Breast epithelium (tissue), 4 donors: ENCODE results near the gene PLCG1. TPM values are rescaled to one million over a fixed set of nuclear protein-coding genes. Genes with fewer than 3 reads are reported as not detected.
A peak's percentile ranks its signal among the peaks of the same experiment; 100 is the strongest.

Experiments used
- DNase-seq, 2 donors: peaks; one replicate each; pipeline ENCODE4 v3.0.0-alpha.2; 2019; ENCODE audit warnings: low spot score in 2 of 2
- H3K27ac ChIP-seq, 2 donors: fragments of 200-600 bp; sonication (generic) in 1 of 2; one replicate each; pipeline ENCODE4 v1.5.1; 2016 to 2019; ENCODE audit warnings: mild to moderate bottlenecking in 1 of 2
- H3K27me3 ChIP-seq, 2 donors: fragments of 200-600 bp; sonication (generic) in 1 of 2; one replicate each; pipeline versions ENCODE4 v1.5.1 to v1.6.0; 2017 to 2019; ENCODE audit warnings: control low read depth in 1 of 2, mild to moderate bottlenecking in 1 of 2
- H3K36me3 ChIP-seq: fragments of 200-600 bp; one replicate; pipeline ENCODE4 v1.5.1; 2019
- H3K4me1 ChIP-seq, 2 donors: fragments of 200-600 bp; sonication (generic); one replicate each; pipeline ENCODE4 v1.5.1; 2016 to 2019; ENCODE audit warnings: control low read depth in 1 of 2
- H3K4me3 ChIP-seq, 3 donors: fragments of 200-600 bp; sonication (generic); 1 replicate in 2 of 3; 2 replicates in 1 of 3; pipeline ENCODE4 v1.5.1; 2016 to 2019; ENCODE audit warnings: mild to moderate bottlenecking in 3 of 3, moderate library complexity in 2 of 3
- H3K9me3 ChIP-seq, 2 donors: fragments of 200-600 bp; sonication (generic) in 1 of 2; one replicate each; pipeline ENCODE4 v1.5.1; 2016 to 2019; ENCODE audit warnings: control low read depth in 1 of 2
- POLR2A ChIP-seq: fragments of 450-650 bp; IDR thresholded peaks from one replicate; pipeline ENCODE4 v1.6.1; 2016; ENCODE audit warnings: antibody characterized with exemption, mild to moderate bottlenecking, moderate library complexity
- POLR2AphosphoS5 ChIP-seq, 3 donors: sonication (generic); formaldehyde crosslinking; IDR thresholded peaks; one replicate each; pipeline ENCODE4 v1.6.1; 2017; ENCODE audit warnings: antibody characterized with exemption in 3 of 3
- intact Hi-C: fragments of 100-400 bp; cut with DNase I; formaldehyde crosslinking; loops from one replicate; pipeline ENCODE4 v1.15.1; 2023; ENCODE audit warnings: low total_unique reads
- total RNA-seq, 3 donors: library from RNA; depleted of rRNA; stranded (reverse); fragments of >200 nt; gene quantifications; one replicate each; pipeline ENCODE4 v1.1.0, GENCODE V29; 2016
- TF ChIP-seq, protein P1 (sequence below), 3 donors: fragments of 450-650 bp; IDR thresholded peaks; one replicate each; pipeline ENCODE4 v1.5.1; 2016 to 2017; ENCODE audit warnings: antibody characterized with exemption in 3 of 3, mild to moderate bottlenecking in 3 of 3, moderate library complexity in 3 of 3

PLCG1 gene
- total RNA-seq, 3 donors from 2014 or later, result 88.5 to 132 (median 92.3) TPM

DNA sequence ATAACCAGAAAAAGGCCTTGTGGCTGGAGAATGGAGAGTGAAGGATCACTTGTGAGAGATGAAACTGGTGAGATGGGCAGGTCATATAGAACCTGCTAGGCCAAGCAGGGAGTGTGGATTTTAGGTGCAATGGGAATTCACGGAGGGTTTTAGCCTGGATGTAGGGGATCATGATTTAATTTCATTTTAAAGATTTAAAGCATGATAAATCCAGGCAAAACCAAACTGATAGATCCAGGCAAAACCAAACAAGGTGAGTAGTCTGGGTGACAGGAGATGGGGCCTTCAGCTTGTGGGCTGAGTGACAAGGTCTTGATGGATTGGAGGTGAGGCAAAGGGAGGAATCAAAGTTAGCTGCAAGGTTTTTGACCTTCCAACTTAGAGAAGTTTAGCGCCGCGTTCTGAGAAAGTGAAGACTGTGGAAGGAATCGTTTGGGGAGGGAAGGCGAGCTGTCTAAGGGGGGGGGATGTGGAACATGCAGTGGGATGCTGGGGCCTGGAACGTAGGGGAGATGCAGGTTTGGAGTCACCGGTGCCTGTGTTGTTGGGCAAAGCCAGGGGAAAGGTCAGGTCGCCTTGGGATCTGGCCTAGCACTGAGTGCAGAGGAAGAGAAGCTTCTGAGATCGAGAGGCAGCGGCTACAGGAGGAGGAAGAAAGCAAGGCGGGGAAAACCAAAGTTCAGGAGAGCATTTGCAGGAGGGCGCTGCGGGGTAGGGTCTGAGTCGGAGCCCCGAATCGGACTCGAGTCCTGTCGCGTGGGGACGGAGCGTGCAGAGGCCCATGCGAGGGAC lies 1.3 kb upstream of the PLCG1 start:
- Histone ChIP-seq H3K9me3 (no peaks in the 10 kb centered on the region), H3K4me1 (peaks cover 12 to 14% of the 10 kb centered on the region in 2 donors), H3K27ac (peak overlapping the region; percentile 94 to 98), H3K27me3 (no peaks in the 10 kb centered on the region), H3K36me3 (no peaks in the 10 kb centered on the region), H3K4me3 (peak overlapping the region; percentile 80 to 91 (median 86))
- DNase-seq, result no peak
- no peak for TF ChIP-seq POLR2A
- intact Hi-C loops, result no loop called here

DNA sequence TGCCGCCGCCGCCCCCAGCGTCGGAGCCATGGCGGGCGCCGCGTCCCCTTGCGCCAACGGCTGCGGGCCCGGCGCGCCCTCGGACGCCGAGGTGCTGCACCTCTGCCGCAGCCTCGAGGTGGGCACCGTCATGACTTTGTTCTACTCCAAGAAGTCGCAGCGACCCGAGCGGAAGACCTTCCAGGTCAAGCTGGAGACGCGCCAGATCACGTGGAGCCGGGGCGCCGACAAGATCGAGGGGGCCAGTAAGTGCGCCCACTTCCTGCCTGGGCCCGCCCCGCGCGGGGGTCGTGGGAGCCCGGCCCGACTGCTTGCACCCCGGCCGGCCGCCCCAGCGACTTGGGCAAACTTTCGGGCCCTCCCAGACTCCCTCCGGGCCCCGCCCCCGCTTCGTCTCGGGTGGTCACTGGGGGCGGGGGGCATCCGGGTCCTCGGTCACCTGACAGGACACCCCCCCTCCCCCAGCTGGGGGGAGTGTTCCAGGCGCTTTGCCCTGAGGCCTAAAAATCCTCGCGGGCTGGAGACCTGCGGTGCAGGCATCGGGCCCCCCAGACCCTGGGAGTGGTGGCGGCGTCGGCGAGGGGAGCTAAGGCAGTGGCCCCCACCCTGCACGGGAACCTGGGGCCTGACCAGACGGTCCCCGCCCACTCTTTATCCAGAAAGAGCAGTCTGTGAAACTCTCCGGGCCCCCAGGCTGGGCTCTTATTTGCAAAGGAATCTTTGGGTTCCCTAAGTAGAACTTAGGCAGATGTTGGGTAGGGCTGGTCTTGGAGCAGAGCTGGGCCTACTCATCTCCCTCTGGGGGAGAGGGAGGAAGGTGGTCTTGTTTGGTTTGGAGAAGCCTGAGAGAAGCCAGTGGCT lies 501 bp downstream of the PLCG1 start:
- no peaks in the 10 kb centered on the region for H3K27me3 ChIP-seq
- intact Hi-C loops, result no loop called here
- peak; percentile 55 to 65 for DNase-seq
- H3K36me3 ChIP-seq, result no peaks in the 10 kb centered on the region
- H3K9me3 ChIP-seq, result no peaks in the 10 kb centered on the region
- peak overlapping the region; percentile 80 to 91 (median 86) for H3K4me3 ChIP-seq
- H3K4me1 ChIP-seq, result peaks cover 15 to 20% of the 10 kb centered on the region in 2 donors
- peak overlapping the region; percentile 94 to 98 for H3K27ac ChIP-seq
- TF ChIP-seq, protein P1, sequence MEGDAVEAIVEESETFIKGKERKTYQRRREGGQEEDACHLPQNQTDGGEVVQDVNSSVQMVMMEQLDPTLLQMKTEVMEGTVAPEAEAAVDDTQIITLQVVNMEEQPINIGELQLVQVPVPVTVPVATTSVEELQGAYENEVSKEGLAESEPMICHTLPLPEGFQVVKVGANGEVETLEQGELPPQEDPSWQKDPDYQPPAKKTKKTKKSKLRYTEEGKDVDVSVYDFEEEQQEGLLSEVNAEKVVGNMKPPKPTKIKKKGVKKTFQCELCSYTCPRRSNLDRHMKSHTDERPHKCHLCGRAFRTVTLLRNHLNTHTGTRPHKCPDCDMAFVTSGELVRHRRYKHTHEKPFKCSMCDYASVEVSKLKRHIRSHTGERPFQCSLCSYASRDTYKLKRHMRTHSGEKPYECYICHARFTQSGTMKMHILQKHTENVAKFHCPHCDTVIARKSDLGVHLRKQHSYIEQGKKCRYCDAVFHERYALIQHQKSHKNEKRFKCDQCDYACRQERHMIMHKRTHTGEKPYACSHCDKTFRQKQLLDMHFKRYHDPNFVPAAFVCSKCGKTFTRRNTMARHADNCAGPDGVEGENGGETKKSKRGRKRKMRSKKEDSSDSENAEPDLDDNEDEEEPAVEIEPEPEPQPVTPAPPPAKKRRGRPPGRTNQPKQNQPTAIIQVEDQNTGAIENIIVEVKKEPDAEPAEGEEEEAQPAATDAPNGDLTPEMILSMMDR (IDR thresholded peaks at IDR 0.05), result no peak
- TF ChIP-seq POLR2AphosphoS5 (IDR thresholded peaks at IDR 0.05), result peak in 2 of 3 donors; percentile 54 to 63

DNA sequence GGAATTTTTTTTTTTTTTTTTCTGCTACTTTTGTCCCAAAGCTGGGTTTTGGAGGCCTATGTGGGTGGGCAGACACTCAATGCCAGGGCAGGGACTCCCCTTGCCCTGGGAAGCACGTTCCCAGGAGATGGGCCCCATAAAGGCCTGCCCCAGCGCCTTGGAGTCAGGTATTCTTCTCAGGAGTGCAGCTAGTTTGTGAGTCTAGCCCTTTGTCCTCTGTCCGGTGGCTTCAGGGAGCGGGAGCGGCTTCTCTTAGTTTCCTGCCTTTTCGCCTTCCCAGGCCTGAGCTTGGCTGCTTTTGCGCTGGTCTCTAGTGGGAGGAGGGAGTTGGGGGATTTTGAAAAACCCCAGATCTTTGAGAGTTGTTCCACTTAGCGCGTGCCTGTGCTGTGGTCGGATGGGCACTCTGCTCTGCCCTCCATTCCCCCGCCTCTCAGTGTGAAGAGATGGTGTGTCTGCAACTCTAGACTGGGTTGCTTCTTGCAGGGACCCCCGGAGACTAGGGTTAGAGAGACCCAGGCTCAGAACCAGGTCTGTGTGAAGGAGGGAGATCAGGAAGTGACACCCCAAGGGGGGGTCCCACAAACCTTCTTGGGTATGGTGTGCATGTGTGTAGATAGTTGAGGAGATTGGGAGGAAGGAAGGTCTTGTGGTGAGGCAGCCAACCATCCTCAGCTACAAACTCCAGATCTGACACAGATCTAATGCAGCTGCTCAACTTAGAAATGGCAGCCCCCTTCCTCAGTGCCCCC lies 1.3 kb downstream of the PLCG1 start:
- peak overlapping the region; percentile 94 to 98 for H3K27ac ChIP-seq
- intact Hi-C loops, result no loop called here
- H3K27me3 ChIP-seq, result no peaks in the 10 kb centered on the region
- DNase-seq, result no peak
- no peaks in the 10 kb centered on the region for H3K36me3 ChIP-seq
- H3K9me3 ChIP-seq, result no peaks in the 10 kb centered on the region
- TF ChIP-seq, protein P1 (IDR thresholded peaks at IDR 0.05), result no peak
- TF ChIP-seq POLR2AphosphoS5 (IDR thresholded peaks at IDR 0.05) (no peak), POLR2A (no peak)
- peaks cover 15 to 22% of the 10 kb centered on the region in 2 donors for H3K4me1 ChIP-seq
- peak overlapping the region; percentile 80 to 91 (median 86) for H3K4me3 ChIP-seq

DNA sequence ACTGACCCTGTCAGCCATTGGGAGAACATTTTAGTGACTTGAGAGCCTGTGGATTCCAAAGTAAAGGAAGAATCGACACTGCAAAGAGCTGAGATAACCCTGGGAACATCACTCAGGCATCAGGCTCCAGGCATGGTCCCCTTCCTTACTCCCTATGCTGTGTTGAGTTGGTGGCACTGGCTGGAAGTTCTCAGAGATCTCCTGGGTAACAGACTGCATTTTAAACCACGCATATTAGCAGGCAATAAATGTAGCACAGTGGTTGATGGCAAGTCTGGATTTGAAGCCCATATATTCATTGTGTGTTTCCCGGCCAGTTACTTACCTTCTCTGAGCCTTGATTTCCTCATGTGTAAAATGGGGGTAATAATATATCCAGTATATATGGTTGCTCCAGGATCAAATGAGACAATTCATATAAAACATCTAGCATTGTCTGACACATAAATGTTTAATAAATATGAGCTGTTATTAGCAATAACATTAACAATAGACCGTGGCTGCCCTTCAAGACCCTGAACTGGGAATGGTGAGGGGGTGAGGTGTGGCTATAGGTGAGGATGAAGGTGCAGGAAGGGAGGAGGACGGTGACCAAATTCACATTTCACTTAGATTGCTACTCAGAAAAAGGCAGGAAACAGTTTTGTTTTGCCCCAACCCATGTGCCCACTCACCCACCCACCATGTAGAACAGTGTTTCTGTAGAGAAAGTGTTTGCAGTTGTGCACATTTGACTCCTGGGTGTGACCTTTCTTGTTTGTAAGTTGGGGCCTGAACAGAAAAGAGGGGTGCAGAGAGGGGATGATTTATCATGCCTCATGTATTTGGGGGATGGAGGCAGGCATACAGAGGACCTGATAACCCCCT lies 2.1 kb downstream of the PLCG1 start:
- peak overlapping the region; percentile 80 to 91 (median 86) for H3K4me3 ChIP-seq
- H3K9me3 ChIP-seq, result no peaks in the 10 kb centered on the region
- H3K4me1 ChIP-seq, result peaks cover 15 to 22% of the 10 kb centered on the region in 2 donors
- DNase-seq, result no peak
- intact Hi-C loops, result no loop called here
- peak overlapping the region; percentile 94 to 98 for H3K27ac ChIP-seq
- no peaks in the 10 kb centered on the region for H3K36me3 ChIP-seq
- TF ChIP-seq, protein P1 (IDR thresholded peaks at IDR 0.05), result no peak
- TF ChIP-seq POLR2AphosphoS5 (IDR thresholded peaks at IDR 0.05) (no peak), POLR2A (no peak)
- no peaks in the 10 kb centered on the region for H3K27me3 ChIP-seq
